Activated CD8-positive, alpha-beta memory T cell treated with anti-CD3 and anti-CD28 coated beads for 36 hours (primary cell): ENCODE data around the gene SMIM13. TPM values are rescaled to one million over a fixed set of nuclear protein-coding genes. Genes with fewer than 3 reads are reported as not detected.

Experiments
- CTCF ChIA-PET: fragments of 350-600 bp; sonication (Branson Sonifier 250); formaldehyde crosslinking; loops from one replicate; lab custom pipeline; 2021; ENCODE audit warnings: antibody characterized with exemption; lab: Charles Lee
- POLR2A ChIA-PET: fragments of 350-600 bp; sonication (Branson Sonifier 250); formaldehyde crosslinking; loops from one replicate; lab custom pipeline; 2021; ENCODE audit warnings: antibody characterized with exemption; lab: Charles Lee
- total RNA-seq, 2 experiments: library from RNA; stranded (reverse); gene quantifications; one replicate each; pipeline ENCODE4 v1.2.3, GENCODE V29; 2021

Gene SMIM13
- total RNA-seq, 2 experiments from 2014 or later = 17.9 to 18.1 TPM

- POLR2A ChIA-PET = no interaction called here
- CTCF ChIA-PET = interaction anchor here (0.6 to 2.5 kb wide), 15 partner anchors 18 to 894 kb away, joined by 3 to 16 read pairs (median 4); no protein-coding TSS in a partner anchor
Observed at GRCh38 chr6:11172501-11173327, 79.1 kb downstream of the SMIM13 start.

- ChIA-PET POLR2A (no interaction called here), CTCF (interaction anchor here (0.7 to 0.9 kb wide), 3 partner anchors 57 to 389 kb away, joined by 3 to 4 read pairs (median 3); no protein-coding TSS in a partner anchor)
Observed at GRCh38 chr6:11174242-11174611, 80.6 kb downstream of the SMIM13 start.

GRCh38 chr6:11177271-11177670 is 83.6 kb downstream of the SMIM13 start:
- CTCF ChIA-PET = no interaction called here

GRCh38 chr6:11179088-11179418 is 85.4 kb downstream of the SMIM13 start:
- POLR2A ChIA-PET = no interaction called here
- CTCF ChIA-PET = no interaction called here

More at GRCh38 chr6:11177271-11177670, 83.6 kb downstream of the SMIM13 start:
- POLR2A ChIA-PET = no interaction called here

GRCh38 chr6:11179419-11180202 is 86.0 kb downstream of the SMIM13 start:
- POLR2A ChIA-PET = no interaction called here
- CTCF ChIA-PET = interaction anchor here (0.6 kb wide), 1 partner anchor 317 kb away, joined by 3 read pairs; no protein-coding TSS in a partner anchor

GRCh38 chr6:11181478-11182136 is 88.0 kb downstream of the SMIM13 start:
- CTCF ChIA-PET = no interaction called here
- POLR2A ChIA-PET = no interaction called here

- ChIA-PET POLR2A (no interaction called here), CTCF (no interaction called here)
Observed at GRCh38 chr6:11183761-11184362, 90.2 kb downstream of the SMIM13 start.

GRCh38 chr6:11185204-11185842 is 91.7 kb downstream of the SMIM13 start:
- ChIA-PET POLR2A (no interaction called here), CTCF (no interaction called here)

GRCh38 chr6:11187301-11187700 is 93.7 kb downstream of the SMIM13 start:
- CTCF ChIA-PET = no interaction called here
- POLR2A ChIA-PET = no interaction called here

Other genes with a start within 250 kb of the SMIM13 start
- gene GCM2, start 211.8 kb upstream of the SMIM13 start, total RNA-seq = not detected
- not detected for gene SYCP2L, start 206.8 kb upstream of the SMIM13 start, total RNA-seq
- gene ELOVL2, start 49.5 kb upstream of the SMIM13 start, total RNA-seq = not detected
- not detected for gene ERVFRD-1, start 17.9 kb downstream of the SMIM13 start, total RNA-seq
- 10 to 100 TPM; 57.5 to 57.9 TPM for gene NEDD9, start 138.8 kb downstream of the SMIM13 start, total RNA-seq